ENCODE results near the gene CDADC1.
A peak's percentile ranks its signal among the peaks of the same experiment; 100 is the strongest.

The CDADC1 gene

DNA sequence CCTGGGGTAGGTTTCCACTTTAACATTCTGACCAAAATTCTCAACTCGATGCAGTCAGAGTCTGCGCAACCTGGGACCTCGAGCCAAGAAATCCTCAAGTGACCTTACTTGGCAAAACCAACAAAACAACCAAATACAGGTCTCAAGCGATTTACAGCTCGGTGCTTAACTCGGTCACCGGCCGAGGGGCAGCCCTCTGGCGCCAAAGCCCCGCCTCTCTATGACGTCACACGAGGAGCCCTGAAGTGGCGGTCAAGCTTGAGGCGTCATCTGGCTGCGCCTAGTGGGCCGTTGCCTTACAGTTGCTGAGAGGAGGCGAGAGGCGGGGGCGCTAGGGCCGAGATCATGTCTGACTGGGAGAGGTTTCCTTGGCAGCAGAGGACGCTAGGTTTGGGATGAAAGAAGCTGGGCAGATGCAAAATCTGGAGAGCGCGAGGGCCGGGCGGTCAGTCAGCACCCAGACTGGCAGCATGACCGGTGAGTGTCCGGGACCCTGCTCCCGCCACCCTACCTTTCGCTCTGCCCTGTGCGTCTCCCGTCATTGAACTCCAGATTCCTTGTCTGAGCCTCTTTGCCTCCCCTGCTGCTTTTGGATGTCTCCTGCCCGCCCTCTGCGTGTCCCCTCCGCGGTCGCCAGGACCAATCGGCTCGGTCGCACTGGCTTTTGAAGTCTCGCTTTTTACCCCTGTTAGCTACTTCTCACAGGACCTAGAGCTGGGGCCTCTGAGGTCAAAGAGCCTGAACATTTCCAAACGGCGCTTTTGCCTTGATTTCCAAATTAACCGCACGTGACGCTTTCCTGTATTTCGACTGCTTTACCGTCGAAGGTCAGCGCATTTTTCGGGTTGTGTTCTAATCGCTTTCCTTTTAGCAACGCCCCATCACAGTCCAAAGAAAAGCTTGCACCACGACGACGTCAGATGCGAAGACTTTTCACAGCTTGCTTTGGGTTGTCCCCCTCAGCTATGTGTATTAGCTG is at the start of gene CDADC1:
TSS of gene CDADC1 (plus strand) at position 283 of the 979 bp plus-strand sequence. CDS start at position 396, 113 bp downstream.
- peak; percentile 72 for DNase-seq (ENCODE audit: insufficient read length, low spot score)
- FAIRE-seq, result peak; percentile 93
- peak; percentile 78; the same call in 1 of the 2 replicates for TF ChIP-seq POLR2A (IDR thresholded peaks at IDR 0.05; ENCODE audit: low read depth, low read length)

DNA sequence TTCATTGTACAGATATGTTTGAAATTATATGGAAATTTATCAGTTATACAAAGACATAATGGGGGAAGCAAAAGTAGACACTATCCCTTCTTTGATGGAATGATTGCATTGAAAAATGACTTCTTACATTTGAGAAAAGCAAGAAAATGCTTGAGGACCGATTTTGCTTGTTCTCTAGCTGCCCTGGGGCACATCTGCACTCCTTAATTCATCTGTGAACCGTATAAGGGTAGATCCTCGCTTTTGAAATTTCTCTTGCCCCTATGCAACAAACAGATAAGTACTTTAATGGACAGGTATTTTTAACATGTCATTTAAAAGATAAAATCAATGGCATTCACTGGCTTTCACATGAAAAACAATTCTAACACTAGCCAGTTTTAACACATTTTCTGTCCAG is 41.1 kb upstream of the CDADC1 start:
- no peak for DNase-seq (ENCODE audit: insufficient read length, low spot score)
- no peak for FAIRE-seq
- TF ChIP-seq POLR2A (IDR thresholded peaks at IDR 0.05; ENCODE audit: low read depth, low read length), result no peak

DNA sequence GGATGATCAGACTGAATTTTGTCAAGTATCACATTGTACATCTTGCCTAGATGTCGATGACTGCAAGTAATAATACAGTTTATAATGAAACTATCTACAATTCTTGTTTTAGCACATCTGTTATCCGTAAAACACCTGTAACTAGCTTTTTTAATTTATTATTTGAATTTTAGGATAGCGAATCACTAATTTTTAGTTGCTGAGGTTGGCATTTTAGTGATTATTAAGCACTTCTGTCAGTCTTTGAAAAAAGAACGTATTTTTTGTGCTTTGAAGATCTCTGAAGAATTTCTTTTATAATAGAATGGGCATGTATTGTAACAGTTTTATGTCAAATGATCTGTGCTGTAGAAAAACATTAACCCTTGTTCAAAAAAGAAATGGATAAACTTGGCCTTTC is 39.1 kb upstream of the CDADC1 start:
- no peak for TF ChIP-seq POLR2A (IDR thresholded peaks at IDR 0.05; ENCODE audit: low read depth, low read length)
- FAIRE-seq (no peak), DNase-seq (ENCODE audit: insufficient read length, low spot score) (no peak)

DNA sequence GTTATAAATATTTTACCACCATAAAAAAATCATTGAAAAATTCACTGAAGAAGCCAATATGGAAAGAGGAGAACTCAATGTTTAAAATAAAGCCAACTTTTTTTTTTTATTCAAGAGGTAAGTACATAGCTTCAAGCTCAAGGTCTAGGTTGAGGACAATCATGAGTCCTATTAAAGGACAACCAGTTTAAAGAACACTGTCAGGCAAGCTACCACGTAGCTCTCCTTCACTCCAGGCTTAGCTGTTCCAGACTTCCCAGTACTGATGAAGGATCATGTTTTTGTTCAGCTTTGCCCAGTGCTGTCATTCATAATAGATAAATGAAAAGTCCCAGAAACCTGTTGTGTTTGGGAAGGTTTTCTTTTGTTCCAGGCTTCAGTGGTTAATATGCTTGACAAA is 37.6 kb upstream of the CDADC1 start:
- TF ChIP-seq POLR2A (IDR thresholded peaks at IDR 0.05; ENCODE audit: low read depth, low read length), result no peak
- DNase-seq (ENCODE audit: insufficient read length, low spot score) (no peak), FAIRE-seq (no peak)

DNA sequence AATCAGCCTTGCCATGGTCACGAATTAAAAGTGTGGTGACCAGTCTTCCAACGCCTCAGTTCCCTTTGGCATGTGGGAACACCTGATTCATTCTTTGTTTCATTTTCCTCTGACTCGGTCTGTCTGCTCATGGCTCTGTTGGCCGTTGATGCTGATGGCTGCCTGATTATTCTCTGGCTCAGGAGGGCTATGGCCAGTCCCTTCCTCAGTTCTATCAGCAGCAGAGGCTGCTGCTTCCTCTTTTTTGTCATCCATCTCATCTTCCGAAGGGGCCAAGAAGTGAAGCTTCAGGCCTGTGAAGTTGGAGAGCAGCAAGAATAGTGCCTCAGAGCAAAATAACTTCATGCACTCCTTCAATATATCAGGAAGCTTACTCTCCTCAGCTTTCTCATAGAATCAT is 37.1 kb upstream of the CDADC1 start:
- TF ChIP-seq POLR2A (IDR thresholded peaks at IDR 0.05; ENCODE audit: low read depth, low read length), result no peak
- FAIRE-seq, result no peak
- DNase-seq (ENCODE audit: insufficient read length, low spot score), result no peak

DNA sequence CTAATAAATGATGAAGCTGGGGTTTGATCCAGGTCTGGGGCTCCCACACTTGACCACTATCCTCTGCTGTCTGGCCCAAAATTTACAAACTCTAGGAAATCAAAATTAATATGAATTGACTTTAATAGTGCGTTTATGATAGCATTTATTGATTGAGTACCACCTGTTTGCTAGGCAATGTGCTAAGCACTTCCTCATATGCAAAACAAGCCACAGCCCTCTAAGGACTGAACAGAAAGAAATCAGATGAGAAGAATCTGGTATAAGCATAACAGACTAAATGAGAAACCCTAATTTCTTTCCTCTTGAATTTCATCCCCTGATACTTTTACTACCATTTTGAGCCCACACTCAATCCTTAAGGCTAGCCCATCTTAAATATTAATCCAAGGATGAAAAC is 34.2 kb upstream of the CDADC1 start:
- DNase-seq (ENCODE audit: insufficient read length, low spot score) (no peak), FAIRE-seq (no peak)
- no peak for TF ChIP-seq POLR2A (IDR thresholded peaks at IDR 0.05; ENCODE audit: low read depth, low read length)

DNA sequence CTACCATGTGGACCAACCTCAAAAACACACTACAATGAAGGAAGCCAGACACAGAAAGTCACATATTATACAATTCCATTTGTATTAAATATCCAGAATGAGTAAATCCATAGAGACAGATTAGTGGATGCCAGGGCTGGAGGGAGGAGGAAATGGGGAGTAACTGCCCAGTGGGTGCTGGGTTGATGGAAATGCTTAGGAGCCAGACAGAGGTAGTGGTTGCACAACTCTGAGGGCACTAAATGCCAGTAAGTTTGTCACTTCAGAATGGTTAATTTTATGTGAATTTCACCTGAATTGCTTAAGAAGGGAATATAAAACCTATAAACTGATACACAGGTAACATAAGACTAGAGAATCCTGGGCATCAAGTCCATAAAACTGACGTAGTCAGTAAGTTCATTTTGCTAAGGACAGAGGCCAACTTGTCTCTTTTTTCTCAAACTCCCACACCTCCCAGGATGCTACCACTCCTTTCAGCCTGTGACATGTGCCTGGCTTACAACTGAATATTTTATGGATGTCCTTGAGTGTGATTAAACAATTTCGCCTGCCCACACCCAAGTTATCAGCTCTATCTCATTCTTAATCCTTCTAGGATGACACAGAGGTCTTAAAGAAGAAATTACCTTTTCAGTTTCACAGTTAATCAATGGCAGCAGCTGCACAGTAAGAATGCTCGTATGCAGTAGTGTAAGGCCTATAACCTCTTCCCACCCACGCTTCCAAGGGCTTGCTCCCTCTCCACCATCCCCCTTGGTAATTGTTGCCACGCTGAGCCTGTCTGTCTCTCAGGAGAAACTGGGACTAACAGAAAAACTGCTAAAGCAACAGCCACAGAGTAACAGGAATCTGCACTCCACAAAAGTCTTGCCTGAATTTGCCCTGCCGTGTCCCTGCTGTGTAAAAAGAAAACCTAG is 33.5 kb upstream of the CDADC1 start:
- TF ChIP-seq POLR2A (IDR thresholded peaks at IDR 0.05; ENCODE audit: low read depth, low read length), result no peak
- FAIRE-seq (no peak), DNase-seq (ENCODE audit: insufficient read length, low spot score) (no peak)

DNA sequence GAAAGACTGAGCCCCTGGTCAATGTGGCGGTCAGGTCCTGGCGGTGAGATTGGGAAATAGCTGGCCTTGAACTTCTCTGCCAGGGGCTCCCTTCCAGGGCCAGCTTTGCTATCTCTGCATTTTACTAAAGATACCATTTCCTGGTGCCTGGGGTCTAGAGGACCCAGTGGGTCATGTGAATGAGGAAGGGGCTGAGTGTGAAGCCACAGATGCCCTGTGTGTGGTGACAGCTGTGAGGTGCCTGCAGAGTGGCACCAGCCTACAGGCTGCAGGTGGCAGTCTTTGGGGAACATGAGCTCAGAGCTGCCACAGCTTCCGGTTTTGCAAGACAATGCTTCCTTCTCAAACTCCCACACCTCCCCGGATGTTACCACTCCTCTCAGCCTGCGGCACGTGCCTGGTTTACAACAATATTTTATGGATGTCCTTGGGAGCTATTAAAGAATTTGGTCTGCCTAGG is 32.8 kb upstream of the CDADC1 start:
- DNase-seq (ENCODE audit: insufficient read length, low spot score) (no peak), FAIRE-seq (no peak)
- no peak for TF ChIP-seq POLR2A (IDR thresholded peaks at IDR 0.05; ENCODE audit: low read depth, low read length)

DNA sequence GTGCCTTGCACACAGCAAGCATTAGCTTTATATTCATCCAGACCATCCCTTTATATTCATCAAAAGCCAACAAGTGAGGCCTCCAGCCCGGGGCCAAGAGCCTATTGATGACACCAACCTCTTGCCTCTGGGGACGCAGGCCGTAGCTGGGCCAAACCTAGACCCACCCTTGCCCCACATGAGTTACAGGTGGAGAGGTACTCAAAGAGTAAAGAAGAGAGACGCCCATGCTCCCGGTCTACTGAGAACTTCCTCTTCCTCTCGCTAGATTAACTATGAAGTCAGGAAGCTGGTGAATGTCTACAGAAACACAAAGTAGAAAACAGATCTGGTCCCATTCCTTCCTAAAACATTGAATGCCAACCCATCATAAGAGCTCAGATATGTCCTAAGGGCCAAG is 31.4 kb upstream of the CDADC1 start:
- FAIRE-seq (no peak), DNase-seq (ENCODE audit: insufficient read length, low spot score) (no peak)
- TF ChIP-seq POLR2A (IDR thresholded peaks at IDR 0.05; ENCODE audit: low read depth, low read length), result no peak

DNA sequence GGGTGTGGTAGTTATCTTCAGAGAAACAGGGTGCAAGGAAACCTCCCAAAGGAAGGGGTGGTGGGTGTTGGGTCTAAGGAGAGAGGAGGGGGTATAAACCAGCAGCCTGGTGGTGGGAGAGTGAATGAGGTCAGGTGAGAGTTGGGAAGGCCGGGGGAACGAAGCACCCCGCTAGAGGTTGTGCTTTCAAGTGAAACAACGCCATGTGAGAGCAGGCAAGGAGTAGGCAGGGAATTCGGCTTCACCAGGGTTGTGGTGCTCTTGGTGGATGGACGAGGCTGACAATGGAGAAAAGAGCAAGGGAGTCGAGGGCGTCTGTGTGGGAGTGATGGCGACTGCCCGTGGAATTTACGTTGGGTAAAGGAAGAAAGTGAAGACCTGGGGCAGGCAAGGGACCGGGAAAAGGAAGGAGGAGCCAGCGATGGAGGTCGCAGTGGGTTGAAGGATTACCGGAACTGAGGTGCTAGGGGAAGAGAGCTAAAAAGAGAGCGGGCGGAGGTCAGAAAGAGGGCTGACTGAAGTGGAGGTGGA is 29.7 kb upstream of the CDADC1 start:
- no peak for DNase-seq (ENCODE audit: insufficient read length, low spot score)
- no peak for TF ChIP-seq POLR2A (IDR thresholded peaks at IDR 0.05; ENCODE audit: low read depth, low read length)
- FAIRE-seq, result no peak

DNA sequence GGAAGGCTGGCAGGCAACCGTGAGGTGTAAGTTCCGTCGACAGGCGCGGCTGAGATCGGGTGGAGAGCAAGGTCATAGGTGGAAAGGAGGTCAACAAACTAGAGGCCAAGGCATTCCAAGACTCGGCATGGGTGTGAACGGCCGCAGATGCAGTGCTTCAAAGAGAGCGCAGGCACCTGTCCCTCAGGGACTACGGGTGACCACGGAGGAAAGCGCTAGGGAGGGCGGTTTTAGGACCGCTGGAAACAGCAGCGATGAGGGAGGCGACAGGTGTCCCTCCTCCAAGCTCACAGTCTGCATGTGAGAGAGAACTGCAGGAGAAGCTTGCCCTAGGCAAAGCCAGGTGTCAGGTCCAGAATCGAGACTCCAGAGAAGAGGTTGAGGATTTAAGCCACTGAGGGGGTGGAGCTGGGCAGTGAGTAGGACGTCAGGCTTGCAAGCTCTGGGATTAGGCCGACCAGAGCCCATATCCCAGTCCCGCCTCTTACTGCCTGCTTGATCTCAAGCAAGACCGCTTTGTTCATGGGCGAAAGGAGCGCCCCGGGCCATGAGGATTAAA is 29.2 kb upstream of the CDADC1 start:
- FAIRE-seq, result no peak
- no peak for TF ChIP-seq POLR2A (IDR thresholded peaks at IDR 0.05; ENCODE audit: low read depth, low read length)
- no peak for DNase-seq (ENCODE audit: insufficient read length, low spot score)

DNA sequence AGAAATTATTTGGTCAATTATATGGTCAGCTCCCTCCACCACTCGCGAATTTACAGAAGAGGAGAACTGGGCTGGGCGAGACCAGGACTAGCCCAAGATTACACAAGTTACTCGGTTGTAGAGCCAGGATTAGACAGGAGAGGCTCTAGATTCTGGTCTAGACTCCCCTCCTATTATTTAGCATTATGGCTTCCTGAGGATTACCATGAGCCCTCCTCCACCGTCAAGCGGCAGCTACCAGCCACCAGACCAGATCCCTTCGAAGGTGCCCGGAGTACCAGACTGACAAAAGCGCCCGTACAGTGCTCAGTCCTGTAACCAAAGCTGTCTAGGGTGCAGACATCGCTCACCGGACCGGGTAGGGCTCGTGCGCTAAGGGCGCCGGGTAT is 28.1 kb upstream of the CDADC1 start:
- DNase-seq (ENCODE audit: insufficient read length, low spot score), result no peak
- no peak for FAIRE-seq
- TF ChIP-seq POLR2A (IDR thresholded peaks at IDR 0.05; ENCODE audit: low read depth, low read length), result no peak

DNA sequence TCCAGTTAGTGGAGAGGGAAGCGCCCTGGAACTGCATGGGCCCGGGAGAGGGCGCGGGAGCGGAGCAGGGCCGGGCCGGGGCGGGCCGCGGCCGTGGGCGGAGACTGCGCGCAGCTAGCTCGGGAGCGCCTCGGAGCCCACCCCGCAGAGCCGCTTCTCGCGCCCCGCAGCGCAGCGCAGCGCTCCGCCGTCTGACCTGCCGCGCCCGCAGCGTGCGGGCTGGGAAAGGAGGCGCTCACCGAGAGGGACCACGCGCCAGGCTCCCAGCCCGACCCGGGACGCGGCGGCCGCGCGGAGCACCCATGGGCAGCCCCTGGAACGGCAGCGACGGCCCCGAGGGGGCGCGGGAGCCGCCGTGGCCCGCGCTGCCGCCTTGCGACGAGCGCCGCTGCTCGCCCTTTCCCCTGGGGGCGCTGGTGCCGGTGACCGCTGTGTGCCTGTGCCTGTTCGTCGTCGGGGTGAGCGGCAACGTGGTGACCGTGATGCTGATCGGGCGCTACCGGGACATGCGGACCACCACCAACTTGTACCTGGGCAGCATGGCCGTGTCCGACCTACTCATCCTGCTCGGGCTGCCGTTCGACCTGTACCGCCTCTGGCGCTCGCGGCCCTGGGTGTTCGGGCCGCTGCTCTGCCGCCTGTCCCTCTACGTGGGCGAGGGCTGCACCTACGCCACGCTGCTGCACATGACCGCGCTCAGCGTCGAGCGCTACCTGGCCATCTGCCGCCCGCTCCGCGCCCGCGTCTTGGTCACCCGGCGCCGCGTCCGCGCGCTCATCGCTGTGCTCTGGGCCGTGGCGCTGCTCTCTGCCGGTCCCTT is 27.5 kb upstream of the CDADC1 start, which contains the start of gene MLNR:
TSS of gene MLNR (plus strand) at position 303 of the 820 bp plus-strand sequence. CDS start at position 303, 0 bp downstream.
- DNase-seq (ENCODE audit: insufficient read length, low spot score), result no peak
- FAIRE-seq, result no peak

More for the DNA sequence above, 27.5 kb upstream of the CDADC1 start, which contains the start of gene MLNR:
- no peak for TF ChIP-seq POLR2A (IDR thresholded peaks at IDR 0.05; ENCODE audit: low read depth, low read length)
